RPMI8226 (cell line): ENCODE data around the gene KRTAP4-7.
"Not testable (repeated sequence)": the region's sequence is repeated elsewhere in the genome, so short reads cannot be mapped to it uniquely, and the experiment has no call there.

Experiments used
- DNase-seq: peaks from one replicate; pipeline ENCODE4 v3.0.0-alpha.2; 2015

KRTAP4-7 gene

GRCh38 chr17:41116297-41116696 lies 32.3 kb downstream of the KRTAP4-7 start:
- DNase-seq, result peak; percentile 20

- not testable (repeated sequence) for DNase-seq
Measured at GRCh38 chr17:41117846-41118386, 34.0 kb downstream of the KRTAP4-7 start, which contains the start of gene KRTAP4-11. KRTAP4-11 (minus strand) TSS chr17:41118373; CDS start chr17:41118315, 58 bp downstream.

- no peak for DNase-seq
Measured at GRCh38 chr17:41118721-41119120, 34.8 kb downstream of the KRTAP4-7 start.

- not testable (repeated sequence) for DNase-seq
Measured at GRCh38 chr17:41119696-41120690, 36.0 kb downstream of the KRTAP4-7 start.

GRCh38 chr17:41121742-41122141 lies 37.8 kb downstream of the KRTAP4-7 start:
- no peak for DNase-seq

GRCh38 chr17:41123292-41123990 lies 39.5 kb downstream of the KRTAP4-7 start:
- DNase-seq, result not testable (repeated sequence)

- DNase-seq, result not testable (repeated sequence)
Measured at GRCh38 chr17:41123991-41124371, 40.0 kb downstream of the KRTAP4-7 start, which contains the start of gene KRTAP4-12. KRTAP4-12 (minus strand) TSS chr17:41124182; CDS start chr17:41124122, 60 bp downstream.

GRCh38 chr17:41125064-41125463 lies 41.1 kb downstream of the KRTAP4-7 start:
- no peak for DNase-seq

- DNase-seq, result no peak
Measured at GRCh38 chr17:41126412-41126811, 42.5 kb downstream of the KRTAP4-7 start.

- no peak for DNase-seq
Measured at GRCh38 chr17:41127371-41127770, 43.4 kb downstream of the KRTAP4-7 start.

GRCh38 chr17:41131979-41132378 lies 48.0 kb downstream of the KRTAP4-7 start:
- no peak for DNase-seq

GRCh38 chr17:41133880-41134735 lies 50.2 kb downstream of the KRTAP4-7 start:
- no peak for DNase-seq
